ENCODE measurements around the gene CRYBA2.

CRYBA2 gene

GRCh38 chr2:218953366-218953954, 39.8 kb downstream of the CRYBA2 start:
- no peak for DNase-seq

- DNase-seq, result no peak
These were observed 41.1 kb downstream of the CRYBA2 start for GRCh38 chr2:218952160-218952559.

- no peak for DNase-seq
These were observed 46.6 kb downstream of the CRYBA2 start for GRCh38 chr2:218946621-218947020.

- no peak for DNase-seq
These were observed 48.3 kb downstream of the CRYBA2 start for GRCh38 chr2:218944759-218945404.
